BJ (cell line): ENCODE results near the gene RNF32. TPM values are rescaled to one million over a fixed set of nuclear protein-coding genes. Genes with fewer than 3 reads are reported as not detected.
"Not testable (repeated sequence)": the region's sequence is repeated elsewhere in the genome, so short reads cannot be mapped to it uniquely, and the experiment has no call there.

Source experiments
- CTCF ChIA-PET: fragments of 350-600 bp; formaldehyde crosslinking; extraction: SDS; loops from one replicate; lab custom pipeline; 2021; ENCODE audit warnings: antibody characterized with exemption, inconsistent platforms; lab: Yijun Ruan, JAX
- POLR2A ChIA-PET: fragments of 300-600 bp; sonication (Branson Sonifier 250); formaldehyde crosslinking; extraction: SDS; loops from one replicate; lab custom pipeline; 2021; ENCODE audit warnings: antibody characterized with exemption; lab: Charles Lee
- DNase-seq: peaks from one replicate; pipeline ENCODE4 v3.0.0-alpha.2; 2011; ENCODE audit warnings: low read depth
- H3K27me3 ChIP-seq: 2 replicates; pipeline ENCODE4 v1.6.0; 2011; ENCODE audit warnings: low read length; ENCODE audit not compliant: control insufficient read depth, insufficient read depth
- H3K36me3 ChIP-seq: 2 replicates; pipeline ENCODE4 v1.5.1; 2011; ENCODE audit warnings: low read length; ENCODE audit not compliant: control insufficient read depth, insufficient read depth
- H3K4me3 ChIP-seq: 2 replicates; pipeline ENCODE4 v1.5.1; 2011; ENCODE audit warnings: low read depth, mild to moderate bottlenecking, control low read depth, low read length
- polyA plus RNA-seq: library from polyadenylated mRNA; depleted of rRNA; stranded (reverse); fragments of >200 nt; gene quantifications from 2 replicates; pipeline ENCODE4 v1.2.3, GENCODE V29; 2011
- TF ChIP-seq, protein P1 (sequence below): IDR thresholded peaks from 2 replicates; pipeline ENCODE4 v1.5.1; 2011; ENCODE audit warnings: low read depth, mild to moderate bottlenecking, control low read depth, inconsistent platforms, low read length, moderate library complexity; ENCODE audit not compliant: insufficient read depth

The RNF32 gene
- polyA plus RNA-seq, 1 experiment: 0.63 TPM

- DNase-seq: no peak
- ChIA-PET CTCF (no interaction called here), POLR2A (no interaction called here)
- Histone ChIP-seq H3K4me3 (no peak overlapping the region), H3K27me3 (no peaks in the 10 kb centered on the region), H3K36me3 (no peaks in the 10 kb centered on the region)
- TF ChIP-seq, protein P1, sequence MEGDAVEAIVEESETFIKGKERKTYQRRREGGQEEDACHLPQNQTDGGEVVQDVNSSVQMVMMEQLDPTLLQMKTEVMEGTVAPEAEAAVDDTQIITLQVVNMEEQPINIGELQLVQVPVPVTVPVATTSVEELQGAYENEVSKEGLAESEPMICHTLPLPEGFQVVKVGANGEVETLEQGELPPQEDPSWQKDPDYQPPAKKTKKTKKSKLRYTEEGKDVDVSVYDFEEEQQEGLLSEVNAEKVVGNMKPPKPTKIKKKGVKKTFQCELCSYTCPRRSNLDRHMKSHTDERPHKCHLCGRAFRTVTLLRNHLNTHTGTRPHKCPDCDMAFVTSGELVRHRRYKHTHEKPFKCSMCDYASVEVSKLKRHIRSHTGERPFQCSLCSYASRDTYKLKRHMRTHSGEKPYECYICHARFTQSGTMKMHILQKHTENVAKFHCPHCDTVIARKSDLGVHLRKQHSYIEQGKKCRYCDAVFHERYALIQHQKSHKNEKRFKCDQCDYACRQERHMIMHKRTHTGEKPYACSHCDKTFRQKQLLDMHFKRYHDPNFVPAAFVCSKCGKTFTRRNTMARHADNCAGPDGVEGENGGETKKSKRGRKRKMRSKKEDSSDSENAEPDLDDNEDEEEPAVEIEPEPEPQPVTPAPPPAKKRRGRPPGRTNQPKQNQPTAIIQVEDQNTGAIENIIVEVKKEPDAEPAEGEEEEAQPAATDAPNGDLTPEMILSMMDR: no peak
These were observed 10.7 kb upstream of the RNF32 start for GRCh38 chr7:156629873-156630272.

DNA sequence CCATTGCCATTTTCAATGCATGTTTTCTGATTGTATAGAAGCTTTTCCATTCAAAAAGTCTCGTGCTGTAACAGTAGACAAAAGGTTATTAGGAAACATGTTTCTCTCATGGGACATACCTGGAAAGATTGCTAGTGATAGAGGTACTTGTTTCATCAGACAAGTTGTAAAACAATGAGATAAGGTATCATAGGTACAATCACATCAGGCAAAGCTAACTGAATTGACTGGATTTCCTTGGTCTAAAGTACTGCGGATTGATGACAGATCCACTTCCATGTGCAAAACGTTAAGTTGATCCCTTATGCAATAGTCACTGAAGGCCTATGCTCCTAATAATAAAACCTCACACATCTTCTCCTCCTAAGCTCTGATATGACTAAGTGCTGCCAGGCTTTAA lies 6.5 kb upstream of the RNF32 start:
- DNase-seq: no peak
- ChIA-PET POLR2A (no interaction called here), CTCF (no interaction called here)
- H3K36me3 ChIP-seq: no peaks in the 10 kb centered on the region
- H3K4me3 ChIP-seq: no peak overlapping the region
- no peaks in the 10 kb centered on the region for H3K27me3 ChIP-seq
- TF ChIP-seq, protein P1: no peak

DNA sequence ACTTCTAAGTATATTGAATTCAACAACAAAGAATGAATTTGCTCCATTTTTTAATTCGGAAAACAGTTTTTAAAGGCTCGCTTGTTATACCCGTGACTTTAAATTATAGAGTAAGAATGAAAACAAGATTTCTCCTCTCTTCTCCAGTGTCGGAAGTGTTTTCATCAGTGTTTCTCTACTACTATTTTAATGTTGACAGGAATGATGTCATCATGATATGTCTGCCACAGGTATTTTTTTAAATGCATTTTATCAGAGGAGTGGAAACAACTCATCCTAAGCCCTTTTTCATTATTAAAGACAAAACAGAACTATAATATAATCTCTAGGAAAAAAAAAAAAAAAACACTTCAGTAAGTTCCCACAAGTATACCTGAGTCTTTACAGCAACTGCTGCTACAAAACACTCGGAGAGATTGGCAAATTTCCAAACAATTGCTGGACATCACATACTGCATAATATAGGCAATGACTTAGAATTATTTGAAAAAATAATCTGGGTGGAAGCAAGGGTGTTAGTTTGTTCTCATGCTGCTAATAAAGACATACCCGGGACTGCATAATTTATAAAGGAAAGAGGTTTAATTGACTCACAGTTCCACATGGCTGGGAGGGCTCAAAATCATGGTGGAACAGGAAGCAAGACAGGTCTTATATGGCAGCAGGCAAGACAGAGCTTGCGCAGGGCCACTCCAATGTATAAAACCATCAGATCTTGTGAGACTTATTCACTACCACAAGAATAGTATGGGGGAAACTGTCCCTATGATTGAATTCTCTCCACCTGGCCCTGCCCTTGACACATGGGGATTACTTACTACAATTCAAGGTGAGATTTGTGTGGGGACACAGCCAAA lies 4.8 kb upstream of the RNF32 start:
- no peak for DNase-seq
- ChIA-PET POLR2A (no interaction called here), CTCF (no interaction called here)
- H3K27me3 ChIP-seq: no peaks in the 10 kb centered on the region
- H3K36me3 ChIP-seq: no peaks in the 10 kb centered on the region
- TF ChIP-seq, protein P1: no peak
- no peak overlapping the region for H3K4me3 ChIP-seq

DNA sequence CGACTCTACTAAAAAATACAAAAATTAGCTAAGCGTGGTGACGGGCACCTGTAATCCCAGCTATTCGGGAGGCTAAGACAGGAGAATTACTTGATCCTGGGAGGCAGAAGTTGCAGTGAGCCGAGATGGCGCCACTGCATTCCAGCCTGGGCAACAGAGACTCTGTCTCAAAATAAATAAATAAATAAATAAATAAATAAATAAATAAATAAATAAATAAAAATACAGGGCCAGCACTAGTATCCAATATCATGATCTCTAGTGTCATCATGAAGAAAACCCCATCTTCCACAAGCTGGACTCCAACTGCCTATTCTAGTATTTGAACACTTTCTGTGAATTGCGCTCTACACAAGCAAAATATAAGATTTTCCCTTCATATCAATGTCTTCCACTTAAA lies 3.5 kb upstream of the RNF32 start:
- POLR2A ChIA-PET, DNase-seq, H3K4me3 ChIP-seq, H3K27me3 ChIP-seq, CTCF ChIA-PET, H3K36me3 ChIP-seq: not testable (repeated sequence)

GRCh38 chr7:156638443-156639077 lies 2.0 kb upstream of the RNF32 start:
- Histone ChIP-seq H3K4me3 (no peak overlapping the region), H3K36me3 (no peaks in the 10 kb centered on the region), H3K27me3 (no peaks in the 10 kb centered on the region)
- no peak for DNase-seq
- CTCF ChIA-PET: no interaction called here
- POLR2A ChIA-PET: no interaction called here
- TF ChIP-seq, protein P1: no peak
